ENCODE measurements around the gene CDH23.

The CDH23 gene

GRCh38 chr10:71471006-71471405 lies 74.3 kb downstream of the CDH23 start:
- no peak for FAIRE-seq

- no peak for FAIRE-seq
These were observed 75.2 kb downstream of the CDH23 start for GRCh38 chr10:71471957-71472365.

GRCh38 chr10:71472466-71472865 lies 75.7 kb downstream of the CDH23 start:
- FAIRE-seq: no peak

GRCh38 chr10:71472912-71473311 lies 76.2 kb downstream of the CDH23 start:
- FAIRE-seq: no peak

- FAIRE-seq: no peak
These were observed 77.2 kb downstream of the CDH23 start for GRCh38 chr10:71473671-71474599.

- no peak for FAIRE-seq
These were observed 78.1 kb downstream of the CDH23 start for GRCh38 chr10:71474702-71475242.

- no peak for FAIRE-seq
These were observed 78.6 kb downstream of the CDH23 start for GRCh38 chr10:71475243-71475871.

- FAIRE-seq: no peak
These were observed 79.7 kb downstream of the CDH23 start for GRCh38 chr10:71476228-71477011.

GRCh38 chr10:71478173-71478572 lies 81.5 kb downstream of the CDH23 start:
- FAIRE-seq: no peak

- FAIRE-seq: no peak
These were observed 82.2 kb downstream of the CDH23 start for GRCh38 chr10:71478813-71479365.

GRCh38 chr10:71479831-71480230 lies 83.1 kb downstream of the CDH23 start:
- FAIRE-seq: no peak

- no peak for FAIRE-seq
These were observed 83.9 kb downstream of the CDH23 start for GRCh38 chr10:71480662-71481061.

- FAIRE-seq: no peak
These were observed 85.2 kb downstream of the CDH23 start for GRCh38 chr10:71481746-71482410.

GRCh38 chr10:71482620-71483019 lies 85.9 kb downstream of the CDH23 start:
- FAIRE-seq: no peak

GRCh38 chr10:71483135-71483534 lies 86.4 kb downstream of the CDH23 start:
- FAIRE-seq: no peak

- FAIRE-seq: no peak
These were observed 87.4 kb downstream of the CDH23 start for GRCh38 chr10:71483885-71484751.

GRCh38 chr10:71486484-71487114 lies 89.9 kb downstream of the CDH23 start:
- FAIRE-seq: no peak

- no peak for FAIRE-seq
These were observed 91.0 kb downstream of the CDH23 start for GRCh38 chr10:71487726-71488125.

GRCh38 chr10:71489077-71489476 lies 92.4 kb downstream of the CDH23 start:
- no peak for FAIRE-seq

- no peak for FAIRE-seq
These were observed 96.2 kb downstream of the CDH23 start for GRCh38 chr10:71492872-71493271.

- no peak for FAIRE-seq
These were observed 97.0 kb downstream of the CDH23 start for GRCh38 chr10:71493741-71494140.
